ENCODE measurements around the gene TSPAN32. TPM values are rescaled to one million over a fixed set of nuclear protein-coding genes. Genes with fewer than 3 reads are reported as not detected.

The TSPAN32 gene
- total RNA-seq, 1 donor from 2014 or later: 1.9 TPM

- Histone ChIP-seq H3K4me1 (peaks cover 10 to 11% of the 10 kb centered on the region in 2 donors), H3K27me3 (peaks cover 15% of the 10 kb centered on the region), H3K9me3 (no peaks in the 10 kb centered on the region), H3K36me3 (no peaks in the 10 kb centered on the region), H3K4me3 (no peak overlapping the region), H3K27ac (no peak overlapping the region)
- TF ChIP-seq CTCF (IDR thresholded peaks at IDR 0.05): no peak
- DNase-seq (ENCODE audit: low spot score in 2 of 2): no peak
- intact Hi-C loops (cut with DNase I): no loop called here
These were observed 28.9 kb upstream of the TSPAN32 start for GRCh38 chr11:2272946-2273280.

- Histone ChIP-seq H3K36me3 (no peaks in the 10 kb centered on the region), H3K4me3 (no peak overlapping the region), H3K4me1 (peaks cover 10 to 11% of the 10 kb centered on the region in 2 donors), H3K27me3 (peaks cover 15% of the 10 kb centered on the region), H3K27ac (no peak overlapping the region), H3K9me3 (no peaks in the 10 kb centered on the region)
- no peak for TF ChIP-seq CTCF (IDR thresholded peaks at IDR 0.05)
- DNase-seq (ENCODE audit: low spot score in 2 of 2): peak in 1 of 2 donors; percentile 42
- intact Hi-C loops (cut with DNase I): no loop called here
These were observed 28.5 kb upstream of the TSPAN32 start for GRCh38 chr11:2273311-2273710.

GRCh38 chr11:2273771-2274170 lies 28.0 kb upstream of the TSPAN32 start:
- Histone ChIP-seq H3K27me3 (peaks cover 15% of the 10 kb centered on the region), H3K4me3 (no peak overlapping the region), H3K9me3 (no peaks in the 10 kb centered on the region), H3K27ac (no peak overlapping the region), H3K4me1 (peaks cover 10 to 11% of the 10 kb centered on the region in 2 donors), H3K36me3 (no peaks in the 10 kb centered on the region)
- DNase-seq (ENCODE audit: low spot score in 2 of 2): no peak
- no peak for TF ChIP-seq CTCF (IDR thresholded peaks at IDR 0.05)
- intact Hi-C loops (cut with DNase I): no loop called here

- Histone ChIP-seq H3K9me3 (peaks cover 5 to 9% of the 10 kb centered on the region in 2 donors), H3K27me3 (peaks cover 11% of the 10 kb centered on the region), H3K4me1 (peaks cover 3 to 5% of the 10 kb centered on the region in 2 donors), H3K36me3 (no peaks in the 10 kb centered on the region), H3K4me3 (no peak overlapping the region), H3K27ac (no peak overlapping the region)
- intact Hi-C loops (cut with DNase I): no loop called here
- peak in 1 of 2 donors; percentile 52 for DNase-seq (ENCODE audit: low spot score in 2 of 2)
- no peak for TF ChIP-seq CTCF (IDR thresholded peaks at IDR 0.05)
These were observed 26.2 kb upstream of the TSPAN32 start for GRCh38 chr11:2275334-2276279.

- TF ChIP-seq CTCF (IDR thresholded peaks at IDR 0.05): no peak
- Histone ChIP-seq H3K4me1 (no peaks in the 10 kb centered on the region), H3K27me3 (peaks cover 2% of the 10 kb centered on the region), H3K36me3 (no peaks in the 10 kb centered on the region), H3K4me3 (no peak overlapping the region), H3K27ac (no peak overlapping the region), H3K9me3 (peaks cover 5 to 10% of the 10 kb centered on the region in 2 donors)
- no peak for DNase-seq (ENCODE audit: low spot score in 2 of 2)
- intact Hi-C loops (cut with DNase I): no loop called here
These were observed 25.4 kb upstream of the TSPAN32 start for GRCh38 chr11:2276280-2277007.

Data from ascending aorta (tissue), 2 donors.